Colonic mucosa (tissue), 4 donors: Measurements from ENCODE around the gene OR6V1. TPM values are rescaled to one million over a fixed set of nuclear protein-coding genes. Genes with fewer than 3 reads are reported as not detected.

Source experiments
- DNase-seq: peaks from one replicate; pipeline ENCODE4 v3.0.0-alpha.2; 2020
- H3K27ac ChIP-seq: fragments of 200-600 bp; one replicate; pipeline ENCODE4 v1.8.0; 2021
- H3K27me3 ChIP-seq: fragments of 200-600 bp; one replicate; pipeline ENCODE4 v1.8.0; 2021
- H3K36me3 ChIP-seq: fragments of 200-600 bp; one replicate; pipeline ENCODE4 v1.8.0; 2021
- H3K4me1 ChIP-seq: fragments of 200-600 bp; one replicate; pipeline ENCODE4 v1.8.0; 2021; ENCODE audit warnings: mild to moderate bottlenecking
- H3K4me3 ChIP-seq: fragments of 200-600 bp; one replicate; pipeline ENCODE4 v1.8.0; 2021
- H3K9ac ChIP-seq, 2 donors: one replicate each; pipeline ENCODE4 v1.7.0; 2013; ENCODE audit warnings: control low read depth in 2 of 2, low read depth in 2 of 2, low read length in 2 of 2
- H3K9me3 ChIP-seq: fragments of 200-600 bp; one replicate; pipeline ENCODE4 v1.8.0; 2021
- intact Hi-C: fragments of 100-400 bp; cut with DNase I; formaldehyde crosslinking; loops from one replicate; pipeline ENCODE4 v1.14.1; 2022
- total RNA-seq, 2 donors: library from RNA; stranded (reverse); fragmentation: NEBNext Ultra II Directional in 1 of 2; extraction: Animal tissue kit (Norgen Biotek cat#: 25700) in 1 of 2; gene quantifications; one replicate each; pipeline ENCODE4 v1.2.1, GENCODE V29; 2021
- TF ChIP-seq, protein P1 (sequence below): fragments of 200-600 bp; IDR thresholded peaks from one replicate; pipeline ENCODE4 v1.8.0; 2022; ENCODE audit warnings: antibody characterized with exemption, mild to moderate bottlenecking
- donor health status: healthy.
- donor health status: DM: no; HTN: no; CAD: no.
- donor health status: DM: no; HTN: no; CAD: no.

OR6V1 gene
- total RNA-seq, 2 donors from 2014 or later: not detected

DNA sequence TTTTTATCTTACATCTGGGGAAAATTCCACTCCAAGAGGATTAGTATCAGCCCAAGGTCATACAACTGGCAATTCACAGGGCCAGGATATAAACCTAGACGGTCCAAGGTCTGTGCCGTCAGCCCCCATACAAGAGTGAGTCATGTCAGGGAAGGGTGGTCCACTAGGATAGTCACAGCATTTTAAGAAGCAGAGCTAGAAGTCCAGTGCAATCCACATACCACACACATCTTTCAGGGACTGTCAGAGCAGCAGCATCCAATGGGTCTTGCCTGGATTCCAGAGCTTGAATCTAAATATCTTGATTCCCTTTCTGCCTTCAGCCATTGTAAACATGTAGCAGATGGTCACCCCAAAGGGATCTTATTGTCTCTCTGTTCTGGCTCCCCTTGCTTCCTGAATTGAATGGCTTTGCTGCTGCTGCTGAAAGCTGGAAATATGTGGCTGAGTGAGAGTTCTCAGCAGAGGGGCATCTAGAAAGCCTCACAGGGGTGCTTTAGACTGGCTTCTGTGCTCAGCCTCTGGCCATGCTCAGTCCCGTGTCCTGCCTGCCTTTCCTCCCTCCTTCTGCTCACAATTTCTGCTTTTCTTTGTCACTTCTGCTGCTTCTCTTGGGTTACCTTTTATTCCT, 9.9 kb upstream of the OR6V1 start:
- no peaks in the 10 kb centered on the region for H3K9me3 ChIP-seq
- TF ChIP-seq, protein P1, sequence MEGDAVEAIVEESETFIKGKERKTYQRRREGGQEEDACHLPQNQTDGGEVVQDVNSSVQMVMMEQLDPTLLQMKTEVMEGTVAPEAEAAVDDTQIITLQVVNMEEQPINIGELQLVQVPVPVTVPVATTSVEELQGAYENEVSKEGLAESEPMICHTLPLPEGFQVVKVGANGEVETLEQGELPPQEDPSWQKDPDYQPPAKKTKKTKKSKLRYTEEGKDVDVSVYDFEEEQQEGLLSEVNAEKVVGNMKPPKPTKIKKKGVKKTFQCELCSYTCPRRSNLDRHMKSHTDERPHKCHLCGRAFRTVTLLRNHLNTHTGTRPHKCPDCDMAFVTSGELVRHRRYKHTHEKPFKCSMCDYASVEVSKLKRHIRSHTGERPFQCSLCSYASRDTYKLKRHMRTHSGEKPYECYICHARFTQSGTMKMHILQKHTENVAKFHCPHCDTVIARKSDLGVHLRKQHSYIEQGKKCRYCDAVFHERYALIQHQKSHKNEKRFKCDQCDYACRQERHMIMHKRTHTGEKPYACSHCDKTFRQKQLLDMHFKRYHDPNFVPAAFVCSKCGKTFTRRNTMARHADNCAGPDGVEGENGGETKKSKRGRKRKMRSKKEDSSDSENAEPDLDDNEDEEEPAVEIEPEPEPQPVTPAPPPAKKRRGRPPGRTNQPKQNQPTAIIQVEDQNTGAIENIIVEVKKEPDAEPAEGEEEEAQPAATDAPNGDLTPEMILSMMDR: no peak
- no peak overlapping the region for H3K4me3 ChIP-seq
- no peaks in the 10 kb centered on the region for H3K36me3 ChIP-seq
- no peak for DNase-seq
- no peak overlapping the region for H3K27ac ChIP-seq
- no peaks in the 10 kb centered on the region for H3K4me1 ChIP-seq
- intact Hi-C loops: no loop called here
- H3K9ac ChIP-seq: no peak overlapping the region
- H3K27me3 ChIP-seq: no peaks in the 10 kb centered on the region

DNA sequence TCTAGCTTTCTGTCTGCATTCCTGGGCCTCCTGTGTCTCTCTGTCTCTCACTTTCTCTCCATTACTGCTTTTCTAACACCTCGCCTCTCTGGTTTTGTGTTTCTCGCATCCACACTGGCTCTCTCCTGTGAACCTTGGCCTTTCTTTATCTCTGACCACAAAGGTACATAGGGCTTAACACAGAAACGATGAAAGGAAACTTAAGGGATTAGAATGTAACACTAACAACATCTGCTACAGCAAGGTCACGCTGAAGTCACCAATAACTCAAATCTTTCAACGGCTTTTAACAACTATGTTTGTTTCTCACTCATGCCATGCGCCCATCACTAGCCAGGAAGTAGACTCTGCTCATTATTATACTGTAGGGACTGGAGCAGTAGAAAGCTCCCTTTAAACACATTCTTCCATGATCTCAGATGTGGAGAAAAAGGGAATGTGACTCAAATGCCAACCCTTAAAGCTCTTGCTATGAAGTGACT, 9.3 kb upstream of the OR6V1 start:
- no peak for DNase-seq

DNA sequence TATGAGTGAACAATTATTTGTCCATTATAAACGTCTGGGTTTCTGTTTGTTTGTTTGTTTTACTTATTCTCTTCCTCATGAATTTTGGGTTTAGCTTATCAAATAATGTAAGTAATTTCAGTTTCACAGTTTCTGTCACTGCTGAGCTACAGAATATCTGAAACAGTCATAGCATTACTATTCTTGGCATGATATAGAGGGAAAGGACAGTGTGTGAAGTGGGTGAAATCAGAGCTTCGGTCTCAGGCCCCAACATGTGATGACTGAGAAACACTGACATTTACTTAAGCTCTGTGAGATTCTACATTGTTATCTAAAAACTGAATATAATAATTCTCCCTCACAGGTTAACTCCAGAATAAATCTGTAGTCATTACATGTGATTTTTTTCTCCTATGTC, 8.8 kb upstream of the OR6V1 start:
- H3K4me1 ChIP-seq: no peaks in the 10 kb centered on the region
- TF ChIP-seq, protein P1: no peak
- intact Hi-C loops: no loop called here
- no peak for DNase-seq
- H3K27me3 ChIP-seq: no peaks in the 10 kb centered on the region
- H3K9ac ChIP-seq: no peak overlapping the region
- no peak overlapping the region for H3K4me3 ChIP-seq
- no peaks in the 10 kb centered on the region for H3K36me3 ChIP-seq
- no peak overlapping the region for H3K27ac ChIP-seq
- H3K9me3 ChIP-seq: no peaks in the 10 kb centered on the region

More for the DNA sequence above, 9.3 kb upstream of the OR6V1 start:
- Histone ChIP-seq H3K27ac (no peak overlapping the region), H3K4me1 (no peaks in the 10 kb centered on the region), H3K27me3 (no peaks in the 10 kb centered on the region), H3K4me3 (no peak overlapping the region), H3K9ac (no peak overlapping the region), H3K36me3 (no peaks in the 10 kb centered on the region), H3K9me3 (no peaks in the 10 kb centered on the region)
- TF ChIP-seq, protein P1: no peak
- intact Hi-C loops: no loop called here

DNA sequence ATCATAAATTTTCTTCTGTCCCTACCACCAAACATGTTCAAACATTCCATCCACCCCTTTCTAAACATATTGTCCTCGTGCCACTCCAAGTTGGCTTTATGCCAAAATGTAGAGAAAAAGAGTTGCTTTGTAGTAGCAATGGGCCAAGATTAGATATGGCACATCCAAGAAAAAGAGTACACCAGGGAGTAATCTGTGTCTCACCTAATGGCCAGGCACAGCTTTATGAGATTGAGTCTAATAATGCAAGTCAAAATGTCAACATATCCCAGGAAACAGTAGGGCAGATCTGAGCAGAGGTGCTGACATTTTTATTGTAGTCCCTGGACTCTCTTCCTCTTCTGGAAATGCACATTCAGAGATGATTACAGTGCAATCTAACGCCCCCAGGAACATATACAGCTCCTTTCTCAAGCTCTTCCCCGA, 5.7 kb upstream of the OR6V1 start:
- H3K36me3 ChIP-seq: no peaks in the 10 kb centered on the region
- no peaks in the 10 kb centered on the region for H3K9me3 ChIP-seq
- no peaks in the 10 kb centered on the region for H3K4me1 ChIP-seq
- no peak for DNase-seq
- no peak overlapping the region for H3K9ac ChIP-seq
- no peak overlapping the region for H3K4me3 ChIP-seq
- H3K27me3 ChIP-seq: no peaks in the 10 kb centered on the region
- intact Hi-C loops: no loop called here
- TF ChIP-seq, protein P1: no peak
- no peak overlapping the region for H3K27ac ChIP-seq

DNA sequence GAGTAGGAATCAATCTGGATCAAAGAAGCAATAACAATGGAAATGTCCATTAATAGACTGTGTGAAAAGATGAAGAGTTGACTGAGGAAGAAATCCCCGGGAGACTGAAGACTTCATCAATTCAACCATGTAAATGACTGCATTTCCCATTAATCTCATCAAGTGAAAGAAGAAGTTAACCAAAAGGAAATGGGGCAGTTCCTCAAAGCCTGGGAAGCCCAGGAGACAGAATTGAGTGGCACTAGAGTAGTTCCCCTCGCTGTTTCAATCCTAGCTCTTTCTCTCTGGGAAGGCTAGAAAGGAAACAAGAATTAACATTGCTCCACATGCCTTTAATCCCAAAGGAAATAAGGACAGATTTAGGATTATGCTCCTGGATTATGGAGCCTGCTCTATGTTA, 4.8 kb upstream of the OR6V1 start:
- TF ChIP-seq, protein P1: no peak
- Histone ChIP-seq H3K9ac (no peak overlapping the region), H3K36me3 (no peaks in the 10 kb centered on the region), H3K4me3 (no peak overlapping the region), H3K9me3 (no peaks in the 10 kb centered on the region), H3K4me1 (no peaks in the 10 kb centered on the region), H3K27me3 (no peaks in the 10 kb centered on the region), H3K27ac (no peak overlapping the region)
- intact Hi-C loops: no loop called here
- no peak for DNase-seq
